ENCODE measurements around the gene TTC39B.

The TTC39B gene

DNA sequence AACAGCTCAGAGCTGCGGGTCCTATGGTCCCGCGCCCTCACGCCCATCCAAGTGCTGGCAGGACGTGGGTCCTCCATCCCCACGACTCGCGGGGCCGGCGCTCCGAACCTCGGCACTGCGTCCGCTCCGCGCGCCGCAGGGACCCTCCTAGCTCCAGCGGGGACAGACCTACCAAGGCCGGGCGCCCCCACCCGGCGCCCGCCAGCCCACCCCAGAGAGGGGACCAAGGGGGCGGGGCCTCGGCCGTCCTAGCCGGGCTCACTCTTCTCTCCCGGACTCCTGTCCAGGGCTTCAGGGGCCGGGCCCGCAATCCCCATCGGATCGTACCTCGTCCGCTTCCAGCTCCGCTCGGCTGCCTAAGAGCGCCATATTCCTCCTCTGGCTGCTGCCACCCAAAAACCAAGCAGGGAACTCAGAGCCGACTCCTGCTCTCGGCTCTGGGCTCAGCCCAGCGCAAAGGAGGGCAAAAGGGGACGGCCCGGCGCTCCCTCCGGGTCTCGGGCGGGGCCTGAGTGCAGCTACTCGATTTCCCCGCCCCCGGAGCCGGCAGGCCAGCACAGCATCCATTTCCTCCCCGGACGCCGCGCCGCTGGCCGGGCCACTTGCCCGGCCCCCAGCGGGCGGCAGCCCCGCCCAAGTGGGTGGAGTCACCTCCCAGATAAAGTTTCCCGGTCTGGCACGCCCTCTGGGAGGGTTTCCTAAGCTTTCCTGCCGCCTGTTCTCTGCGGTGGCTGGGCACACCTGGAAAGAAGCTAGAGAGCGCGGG lies at the start of gene TTC39B:
Gene TTC39B (minus strand): TSS at position 460 of the 766 bp plus-strand sequence. CDS start 91 bp downstream, at position 369.
- Histone ChIP-seq H3K4me1 (ENCODE audit: control insufficient read depth, insufficient read depth, low read length) (peaks cover 30% of the 10 kb centered on the region), H3K36me3 (ENCODE audit: control insufficient read depth, insufficient read depth, low read length) (no peaks in the 10 kb centered on the region), H3K27me3 (ENCODE audit: control insufficient read depth, insufficient read depth, low read length) (no peaks in the 10 kb centered on the region), H3K4me3 (ENCODE audit: low read length) (peak within 1 kb of the TSS; percentile 89), H3K9me3 (ENCODE audit: control insufficient read depth, low read length) (no peaks in the 10 kb centered on the region), H3K9ac (ENCODE audit: low read length) (peak within 1 kb of the TSS; percentile 95)

DNA sequence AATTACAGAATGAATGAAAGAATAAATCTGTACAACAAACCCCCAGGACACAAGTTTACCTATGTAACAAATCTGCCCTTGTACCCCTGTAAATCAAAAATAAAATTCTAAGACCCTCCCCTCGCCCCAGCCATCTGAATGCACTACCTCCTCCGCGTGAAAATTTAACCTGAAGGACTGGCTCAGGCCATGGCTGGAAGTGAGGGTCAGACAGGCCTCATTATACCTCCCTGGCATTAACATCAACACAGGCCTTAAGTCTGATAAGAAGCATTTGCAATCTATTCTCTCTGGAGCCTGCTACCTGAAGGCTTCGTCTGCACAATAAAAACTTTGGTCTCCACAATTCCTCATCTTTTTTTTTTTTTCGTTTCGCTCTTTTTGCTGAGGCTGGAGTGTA lies 48.7 kb upstream of the TTC39B start:
- H3K9me3 ChIP-seq (ENCODE audit: control insufficient read depth, low read length): no peaks in the 10 kb centered on the region
- H3K4me3 ChIP-seq (ENCODE audit: low read length): no peak overlapping the region
- H3K36me3 ChIP-seq (ENCODE audit: control insufficient read depth, insufficient read depth, low read length): no peaks in the 10 kb centered on the region
- H3K9ac ChIP-seq (ENCODE audit: low read length): no peak overlapping the region
- no peaks in the 10 kb centered on the region for H3K27me3 ChIP-seq (ENCODE audit: control insufficient read depth, insufficient read depth, low read length)
- no peaks in the 10 kb centered on the region for H3K4me1 ChIP-seq (ENCODE audit: control insufficient read depth, insufficient read depth, low read length)

DNA sequence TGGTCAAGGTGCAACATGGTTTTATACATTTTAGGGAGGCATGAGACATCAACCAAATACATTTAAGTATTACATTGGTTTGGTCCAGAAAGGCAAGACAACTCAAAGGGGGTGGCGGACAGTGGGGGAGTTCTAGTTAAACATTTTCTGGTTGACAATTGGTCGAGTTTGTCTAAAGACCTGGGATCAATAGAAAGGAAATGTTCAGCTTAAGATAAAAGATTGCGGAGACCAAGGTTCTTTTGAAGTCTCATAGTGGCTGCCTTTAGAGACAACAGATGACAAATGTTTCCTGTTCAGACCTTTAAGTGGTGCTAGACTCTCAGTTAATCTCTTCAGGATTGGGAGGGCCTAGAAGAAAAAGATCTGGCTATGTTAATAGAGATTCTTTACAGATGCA lies 47.7 kb upstream of the TTC39B start:
- Histone ChIP-seq H3K4me3 (ENCODE audit: low read length) (no peak overlapping the region), H3K27me3 (ENCODE audit: control insufficient read depth, insufficient read depth, low read length) (no peaks in the 10 kb centered on the region), H3K9ac (ENCODE audit: low read length) (no peak overlapping the region), H3K4me1 (ENCODE audit: control insufficient read depth, insufficient read depth, low read length) (peaks cover 5% of the 10 kb centered on the region), H3K36me3 (ENCODE audit: control insufficient read depth, insufficient read depth, low read length) (no peaks in the 10 kb centered on the region), H3K9me3 (ENCODE audit: control insufficient read depth, low read length) (no peaks in the 10 kb centered on the region)

DNA sequence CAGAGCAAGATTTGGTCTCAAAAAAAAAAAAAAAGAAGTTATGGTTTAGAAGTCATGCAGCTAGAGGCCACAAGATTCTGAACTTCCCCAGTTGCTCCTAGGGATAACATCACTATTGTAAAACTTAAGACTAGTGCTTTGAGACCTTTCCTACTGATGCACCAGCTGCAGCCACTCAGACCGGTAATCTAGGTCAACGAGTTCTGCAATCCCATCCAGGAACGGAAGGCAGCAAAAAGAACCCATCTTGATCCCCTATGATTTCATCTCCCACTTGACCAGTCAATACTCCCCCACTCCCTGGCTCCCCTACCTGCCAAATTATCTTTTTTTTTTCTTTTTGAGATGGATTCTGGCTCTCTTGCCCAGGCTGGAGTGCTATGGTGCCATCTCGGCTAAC lies 46.9 kb upstream of the TTC39B start:
- H3K9me3 ChIP-seq (ENCODE audit: control insufficient read depth, low read length): no peaks in the 10 kb centered on the region
- H3K4me3 ChIP-seq (ENCODE audit: low read length): no peak overlapping the region
- H3K27me3 ChIP-seq (ENCODE audit: control insufficient read depth, insufficient read depth, low read length): no peaks in the 10 kb centered on the region
- H3K4me1 ChIP-seq (ENCODE audit: control insufficient read depth, insufficient read depth, low read length): peaks cover 6% of the 10 kb centered on the region
- no peaks in the 10 kb centered on the region for H3K36me3 ChIP-seq (ENCODE audit: control insufficient read depth, insufficient read depth, low read length)
- no peak overlapping the region for H3K9ac ChIP-seq (ENCODE audit: low read length)

DNA sequence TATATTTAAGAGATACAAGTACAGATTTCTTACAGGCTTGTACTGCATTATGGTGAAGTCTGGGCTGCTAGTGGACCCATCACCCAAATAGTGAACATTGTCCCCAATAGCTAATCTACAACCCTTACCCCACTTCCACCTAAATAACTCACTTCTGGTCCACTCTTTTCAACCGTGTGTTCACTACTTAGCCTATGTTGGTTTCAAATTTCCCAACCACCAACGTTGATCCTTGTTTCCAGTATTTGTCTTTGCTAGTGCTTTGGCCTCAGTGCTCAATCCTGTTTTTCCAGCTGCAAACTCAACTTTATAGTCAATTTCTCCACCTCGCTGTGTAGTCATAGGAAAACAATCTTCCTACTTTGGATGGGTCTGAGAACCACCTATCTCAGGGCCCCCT lies 45.3 kb upstream of the TTC39B start:
- Histone ChIP-seq H3K4me3 (ENCODE audit: low read length) (no peak overlapping the region), H3K9ac (ENCODE audit: low read length) (no peak overlapping the region), H3K27me3 (ENCODE audit: control insufficient read depth, insufficient read depth, low read length) (no peaks in the 10 kb centered on the region), H3K9me3 (ENCODE audit: control insufficient read depth, low read length) (no peaks in the 10 kb centered on the region), H3K4me1 (ENCODE audit: control insufficient read depth, insufficient read depth, low read length) (peaks cover 6% of the 10 kb centered on the region), H3K36me3 (ENCODE audit: control insufficient read depth, insufficient read depth, low read length) (no peaks in the 10 kb centered on the region)

DNA sequence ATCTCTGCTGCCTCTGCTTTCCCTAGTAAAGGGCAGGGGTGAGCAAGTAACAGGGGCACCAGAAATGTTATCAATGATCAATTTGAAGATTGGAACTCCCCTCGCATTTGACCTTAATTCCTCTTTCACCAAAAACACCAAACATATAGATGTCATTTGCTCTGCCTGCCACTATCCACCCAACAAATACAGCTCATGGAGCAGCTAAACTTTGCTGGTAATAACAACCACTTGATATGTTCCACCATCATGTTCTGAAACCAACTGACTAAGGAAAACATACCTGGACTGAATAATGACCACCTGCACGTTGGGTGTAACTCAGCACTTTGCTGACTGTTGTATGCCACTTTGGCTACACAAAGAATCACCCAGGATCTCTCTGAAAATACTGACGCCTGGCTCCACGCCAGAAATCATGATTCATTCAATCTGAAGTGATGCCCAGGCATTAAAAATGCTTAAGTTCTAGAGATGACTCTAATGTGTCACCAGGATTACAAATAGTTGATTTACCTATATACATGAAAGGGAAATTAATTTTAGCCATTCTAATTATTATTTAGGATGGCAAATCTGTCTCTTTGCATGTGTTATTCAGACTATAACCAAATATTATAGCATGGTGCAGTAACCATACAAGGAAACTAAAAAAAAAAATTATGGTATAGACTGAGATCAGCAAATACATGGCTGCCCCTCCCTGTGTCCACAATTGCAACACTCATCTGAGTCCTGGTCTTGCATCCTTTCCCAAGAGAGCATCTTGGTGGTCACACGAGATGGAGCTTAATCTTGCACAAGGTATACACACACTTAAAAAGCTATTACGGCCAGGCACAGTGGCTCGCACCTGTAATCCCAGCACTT lies 43.1 kb upstream of the TTC39B start:
- H3K4me3 ChIP-seq (ENCODE audit: low read length): no peak overlapping the region
- H3K36me3 ChIP-seq (ENCODE audit: control insufficient read depth, insufficient read depth, low read length): no peaks in the 10 kb centered on the region

DNA sequence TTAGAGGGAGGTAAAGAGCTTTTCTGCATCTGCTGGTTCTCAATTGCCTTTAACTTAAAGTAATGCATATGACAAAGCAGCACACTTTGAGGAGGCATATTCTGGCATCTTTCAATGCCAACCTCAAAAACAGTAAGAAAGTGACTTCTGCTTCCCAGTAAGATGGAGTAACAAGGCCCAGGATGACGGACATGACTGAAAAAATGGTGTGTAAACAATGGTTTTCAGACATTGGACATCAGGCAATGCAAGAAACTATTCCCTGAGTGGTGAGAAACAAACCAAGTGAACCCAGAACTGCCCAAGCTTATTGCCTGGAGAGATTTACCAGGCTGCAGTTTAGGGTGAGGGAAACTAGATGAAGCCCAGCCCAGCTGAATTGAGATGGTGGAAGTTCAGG lies 39.8 kb upstream of the TTC39B start:
- Histone ChIP-seq H3K4me3 (ENCODE audit: low read length) (no peak overlapping the region), H3K9me3 (ENCODE audit: control insufficient read depth, low read length) (no peaks in the 10 kb centered on the region), H3K27me3 (ENCODE audit: control insufficient read depth, insufficient read depth, low read length) (no peaks in the 10 kb centered on the region)

More for the DNA sequence above, 43.1 kb upstream of the TTC39B start:
- Histone ChIP-seq H3K27me3 (ENCODE audit: control insufficient read depth, insufficient read depth, low read length) (no peaks in the 10 kb centered on the region), H3K9ac (ENCODE audit: low read length) (no peak overlapping the region), H3K4me1 (ENCODE audit: control insufficient read depth, insufficient read depth, low read length) (peaks cover 6% of the 10 kb centered on the region), H3K9me3 (ENCODE audit: control insufficient read depth, low read length) (no peaks in the 10 kb centered on the region)

DNA sequence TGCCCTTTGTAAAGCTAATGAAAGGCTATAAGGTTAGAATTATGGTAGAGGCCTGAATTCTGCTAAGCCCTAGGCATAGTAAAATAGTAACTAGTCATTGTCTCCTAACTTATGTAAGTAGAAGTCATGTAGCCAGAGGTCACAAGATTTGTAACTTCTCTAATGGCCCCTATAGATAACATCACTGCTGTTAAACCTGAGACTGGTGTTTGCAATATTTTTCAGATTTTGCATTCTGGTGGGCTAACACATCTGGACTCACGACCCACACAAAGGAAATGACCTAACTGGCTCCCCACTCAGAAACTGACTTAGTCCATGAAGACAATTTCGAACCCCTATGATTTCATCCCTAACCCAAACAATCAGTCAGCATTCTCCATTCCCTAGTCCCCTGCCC lies 37.2 kb upstream of the TTC39B start:
- H3K36me3 ChIP-seq (ENCODE audit: control insufficient read depth, insufficient read depth, low read length): no peaks in the 10 kb centered on the region
- no peaks in the 10 kb centered on the region for H3K4me1 ChIP-seq (ENCODE audit: control insufficient read depth, insufficient read depth, low read length)
- no peaks in the 10 kb centered on the region for H3K27me3 ChIP-seq (ENCODE audit: control insufficient read depth, insufficient read depth, low read length)
- H3K9me3 ChIP-seq (ENCODE audit: control insufficient read depth, low read length): no peaks in the 10 kb centered on the region
- H3K9ac ChIP-seq (ENCODE audit: low read length): no peak overlapping the region
- no peak overlapping the region for H3K4me3 ChIP-seq (ENCODE audit: low read length)

More for the DNA sequence above, 39.8 kb upstream of the TTC39B start:
- no peaks in the 10 kb centered on the region for H3K36me3 ChIP-seq (ENCODE audit: control insufficient read depth, insufficient read depth, low read length)
- no peak overlapping the region for H3K9ac ChIP-seq (ENCODE audit: low read length)
- peaks cover 6% of the 10 kb centered on the region for H3K4me1 ChIP-seq (ENCODE audit: control insufficient read depth, insufficient read depth, low read length)

DNA sequence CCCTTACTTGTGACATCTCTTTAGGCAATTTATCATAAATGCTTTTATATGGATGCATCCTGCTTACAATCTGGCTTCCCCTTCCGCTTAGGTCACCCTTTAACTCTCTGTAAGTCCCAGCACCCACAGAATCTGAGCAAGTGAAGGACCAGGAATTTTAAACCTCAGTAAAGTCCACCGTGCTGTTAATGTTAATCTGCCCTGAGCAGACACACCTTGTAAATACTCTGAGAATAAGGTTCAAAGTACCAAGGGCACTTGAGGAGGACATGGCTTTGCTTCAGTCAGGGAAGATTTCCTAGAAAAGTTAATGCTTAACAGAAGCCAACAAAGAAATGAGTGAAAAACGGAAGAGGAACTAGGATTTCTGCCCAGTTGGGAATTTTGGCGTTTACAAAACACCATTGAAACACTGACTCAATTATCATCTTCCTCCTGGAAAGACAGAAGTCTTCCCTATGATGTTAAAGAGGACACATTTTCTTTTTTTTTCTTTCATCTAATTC lies 26.4 kb upstream of the TTC39B start:
- Histone ChIP-seq H3K9ac (ENCODE audit: low read length) (no peak overlapping the region), H3K4me1 (ENCODE audit: control insufficient read depth, insufficient read depth, low read length) (peaks cover 10% of the 10 kb centered on the region), H3K9me3 (ENCODE audit: control insufficient read depth, low read length) (no peaks in the 10 kb centered on the region), H3K36me3 (ENCODE audit: control insufficient read depth, insufficient read depth, low read length) (no peaks in the 10 kb centered on the region), H3K4me3 (ENCODE audit: low read length) (no peak overlapping the region), H3K27me3 (ENCODE audit: control insufficient read depth, insufficient read depth, low read length) (no peaks in the 10 kb centered on the region)

DNA sequence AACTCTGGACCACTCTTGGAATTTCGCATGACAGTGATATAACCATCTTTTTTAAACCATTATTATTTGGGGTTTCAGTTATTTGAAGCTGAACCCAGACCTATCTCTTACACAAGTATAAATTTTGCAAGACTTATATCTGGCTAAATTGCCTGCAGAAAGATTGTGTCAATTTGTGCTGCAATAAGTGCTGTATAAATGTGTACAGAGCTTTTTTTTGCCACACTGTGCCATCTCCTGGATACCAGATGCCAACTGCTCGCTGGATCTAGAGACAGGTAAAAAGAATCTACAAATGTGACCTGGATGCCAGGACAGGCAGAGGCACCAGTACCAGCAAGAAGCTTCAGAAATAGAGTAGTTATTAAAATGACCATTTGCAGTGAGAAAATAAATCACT lies 25.9 kb upstream of the TTC39B start:
- Histone ChIP-seq H3K9me3 (ENCODE audit: control insufficient read depth, low read length) (no peaks in the 10 kb centered on the region), H3K9ac (ENCODE audit: low read length) (peak overlapping the region; percentile 1), H3K4me3 (ENCODE audit: low read length) (no peak overlapping the region), H3K36me3 (ENCODE audit: control insufficient read depth, insufficient read depth, low read length) (no peaks in the 10 kb centered on the region), H3K4me1 (ENCODE audit: control insufficient read depth, insufficient read depth, low read length) (peaks cover 10% of the 10 kb centered on the region), H3K27me3 (ENCODE audit: control insufficient read depth, insufficient read depth, low read length) (no peaks in the 10 kb centered on the region)

DNA sequence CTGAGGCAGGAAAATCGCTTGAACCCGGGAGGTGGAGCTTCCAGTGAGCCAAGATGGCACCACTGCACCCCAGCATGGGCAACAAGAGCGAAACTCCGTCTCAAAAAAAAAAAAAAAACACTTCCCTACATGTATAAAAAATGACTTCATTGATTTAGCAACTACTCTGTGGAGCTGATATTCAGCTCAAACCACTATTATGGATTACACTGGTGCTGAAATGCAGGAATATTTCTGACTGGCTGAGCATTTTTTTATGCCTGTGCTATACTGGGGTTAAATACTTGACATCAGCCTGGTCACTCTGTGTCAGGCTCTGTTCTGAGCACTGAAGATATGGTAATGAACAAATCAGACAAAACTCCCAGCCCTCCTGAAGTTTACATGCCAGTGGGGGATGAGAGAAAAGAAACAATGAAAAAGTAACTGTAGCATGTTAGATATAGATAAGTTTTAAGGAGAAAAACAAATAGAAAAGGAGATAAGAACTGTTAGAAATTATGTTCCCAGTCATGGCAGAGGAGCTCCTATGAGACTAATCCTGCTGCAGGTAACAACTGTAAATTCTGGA lies 22.6 kb upstream of the TTC39B start:
- H3K4me3 ChIP-seq (ENCODE audit: low read length): no peak overlapping the region
- H3K9me3 ChIP-seq (ENCODE audit: control insufficient read depth, low read length): no peaks in the 10 kb centered on the region
- H3K27me3 ChIP-seq (ENCODE audit: control insufficient read depth, insufficient read depth, low read length): no peaks in the 10 kb centered on the region
- no peak overlapping the region for H3K9ac ChIP-seq (ENCODE audit: low read length)
- peaks cover 10% of the 10 kb centered on the region for H3K4me1 ChIP-seq (ENCODE audit: control insufficient read depth, insufficient read depth, low read length)
- H3K36me3 ChIP-seq (ENCODE audit: control insufficient read depth, insufficient read depth, low read length): no peaks in the 10 kb centered on the region

DNA sequence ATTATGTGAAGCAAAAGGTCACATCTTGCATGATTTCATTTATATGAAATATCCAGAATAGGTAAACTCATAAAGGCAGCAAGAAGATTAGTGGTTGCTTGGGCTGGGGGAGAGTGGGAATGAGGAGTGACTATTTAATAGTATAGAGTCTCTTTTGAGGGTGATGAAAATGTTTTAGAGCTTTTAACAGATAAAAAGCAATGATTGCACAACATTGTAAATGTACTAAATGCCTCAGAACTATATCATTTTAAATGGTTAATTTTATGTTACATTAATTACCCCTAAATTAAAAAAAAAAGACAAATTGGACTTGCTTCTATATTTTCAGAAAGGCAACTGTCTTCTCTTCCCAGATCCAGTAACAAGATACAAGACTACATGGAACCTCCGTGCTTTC lies 21.9 kb upstream of the TTC39B start:
- H3K27me3 ChIP-seq (ENCODE audit: control insufficient read depth, insufficient read depth, low read length): no peaks in the 10 kb centered on the region
- H3K4me3 ChIP-seq (ENCODE audit: low read length): no peak overlapping the region
- peaks cover 10% of the 10 kb centered on the region for H3K4me1 ChIP-seq (ENCODE audit: control insufficient read depth, insufficient read depth, low read length)
- H3K9me3 ChIP-seq (ENCODE audit: control insufficient read depth, low read length): no peaks in the 10 kb centered on the region
- H3K9ac ChIP-seq (ENCODE audit: low read length): no peak overlapping the region
- H3K36me3 ChIP-seq (ENCODE audit: control insufficient read depth, insufficient read depth, low read length): no peaks in the 10 kb centered on the region

Data from mucosa of stomach (tissue), 1 donor.